Neural progenitor cell (in vitro differentiated cells): ENCODE data around the gene WNT8B.

ENCODE experiments used
- EZH2 ChIP-seq: fragments of 200-600 bp; sonication (generic); IDR thresholded peaks from 2 replicates; pipeline ENCODE4 v1.6.1; 2017; ENCODE audit warnings: antibody characterized with exemption, mild to moderate bottlenecking, moderate library complexity
- EZH2phosphoT487 ChIP-seq: fragments of 200-600 bp; sonication (generic); IDR thresholded peaks from 2 replicates; pipeline ENCODE4 v1.6.1; 2017; ENCODE audit warnings: antibody characterized with exemption
- TF ChIP-seq, protein P1 (sequence below): fragments of 200-600 bp; sonication (generic); IDR thresholded peaks from 2 replicates; pipeline ENCODE4 v1.5.1; 2017; ENCODE audit warnings: antibody characterized with exemption, mild to moderate bottlenecking

DNA sequence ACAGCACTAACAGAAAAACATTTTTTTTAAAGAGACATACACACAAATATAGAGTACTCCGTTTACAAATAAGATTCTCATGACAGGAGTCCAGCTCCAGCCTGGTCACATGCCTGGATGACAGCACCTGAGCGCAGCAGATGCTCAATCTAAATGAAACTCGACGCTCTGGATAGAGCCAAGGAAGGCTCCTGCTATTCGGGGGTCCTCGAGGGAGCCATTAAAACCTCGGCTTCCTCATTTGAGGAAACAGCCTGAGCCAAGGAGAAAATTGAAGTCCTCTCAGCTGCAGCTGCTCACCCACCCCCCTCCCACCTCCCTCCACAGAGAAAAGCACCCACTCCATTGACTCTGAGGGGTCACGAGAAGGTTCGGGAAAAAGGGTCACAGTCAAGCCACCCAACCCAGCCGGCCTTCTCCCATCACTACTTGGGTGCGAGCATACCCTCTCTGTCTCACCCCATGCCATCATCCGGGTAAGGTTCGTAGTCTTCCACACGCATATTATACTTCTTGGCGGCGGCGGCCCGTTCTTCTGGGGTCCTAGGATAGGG, 66.2 kb downstream of the WNT8B start:
- TF ChIP-seq EZH2phosphoT487 (no peak), EZH2 (no peak)
- TF ChIP-seq, protein P1, sequence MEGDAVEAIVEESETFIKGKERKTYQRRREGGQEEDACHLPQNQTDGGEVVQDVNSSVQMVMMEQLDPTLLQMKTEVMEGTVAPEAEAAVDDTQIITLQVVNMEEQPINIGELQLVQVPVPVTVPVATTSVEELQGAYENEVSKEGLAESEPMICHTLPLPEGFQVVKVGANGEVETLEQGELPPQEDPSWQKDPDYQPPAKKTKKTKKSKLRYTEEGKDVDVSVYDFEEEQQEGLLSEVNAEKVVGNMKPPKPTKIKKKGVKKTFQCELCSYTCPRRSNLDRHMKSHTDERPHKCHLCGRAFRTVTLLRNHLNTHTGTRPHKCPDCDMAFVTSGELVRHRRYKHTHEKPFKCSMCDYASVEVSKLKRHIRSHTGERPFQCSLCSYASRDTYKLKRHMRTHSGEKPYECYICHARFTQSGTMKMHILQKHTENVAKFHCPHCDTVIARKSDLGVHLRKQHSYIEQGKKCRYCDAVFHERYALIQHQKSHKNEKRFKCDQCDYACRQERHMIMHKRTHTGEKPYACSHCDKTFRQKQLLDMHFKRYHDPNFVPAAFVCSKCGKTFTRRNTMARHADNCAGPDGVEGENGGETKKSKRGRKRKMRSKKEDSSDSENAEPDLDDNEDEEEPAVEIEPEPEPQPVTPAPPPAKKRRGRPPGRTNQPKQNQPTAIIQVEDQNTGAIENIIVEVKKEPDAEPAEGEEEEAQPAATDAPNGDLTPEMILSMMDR = no peak
